K562 (cell line): ENCODE data around the gene SYT3. TPM values are rescaled to one million over a fixed set of nuclear protein-coding genes. Genes with fewer than 3 reads are reported as not detected.
A peak's percentile ranks its signal among the peaks of the same experiment; 100 is the strongest.

ENCODE experiments used
- ATAC-seq: fragments of 200-7000 bp; cut with Tn5 transposase; 3 replicates; pipeline ENCODE4 v1.9.1; 2020; ENCODE audit warnings: moderate library complexity
- BruUV-seq: library from RNA; stranded (reverse); fragments of 400-500 nt; replicated peaks from 2 replicates; lab custom pipeline; 2021; lab: Mats Ljungman, UMichigan
- CTCF ChIA-PET: fragments of 300-600 bp; formaldehyde crosslinking; extraction: SDS; loops from one replicate; lab custom pipeline; 2021; ENCODE audit warnings: low intra/inter-chr PET ratio; lab: Yijun Ruan, JAX
- POLR2A ChIA-PET: fragments of 300-600, 350-650 bp; sonication (Branson Sonifier 250); formaldehyde crosslinking; extraction: SDS; loops from one replicate; lab custom pipeline; 2021; ENCODE audit warnings: antibody characterized with exemption, inconsistent platforms; lab: Yijun Ruan, JAX
- DNase-seq, 4 experiments: peaks; one replicate each; pipeline versions ENCODE4 v3.0.0 to v3.0.0-alpha.2; 2011 to 2018; ENCODE audit warnings: low spot score in 3 of 4, mixed read lengths in 3 of 4; ENCODE audit errors: extremely low read depth in 1 of 4
- FAIRE-seq: peaks from 2 replicates; lab custom pipeline; 2011; peaks lifted over from hg19 to GRCh38; lab: Jason Lieb, UNC
- H2AFZ ChIP-seq: 2 replicates; pipeline ENCODE4 v1.6.0; 2011; ENCODE audit warnings: low read depth, low read length, control low read depth, inconsistent platforms
- H3K27ac ChIP-seq: fragments of 200-600 bp; 3 replicates; pipeline ENCODE4 v1.8.0; 2011; ENCODE audit warnings: low read depth, mild to moderate bottlenecking, control low read depth, inconsistent platforms, low read length, moderate library complexity, mixed read lengths; ENCODE audit errors: extremely low read depth
- H3K27me3 ChIP-seq, 2 experiments: fragments of 300-600 bp in 1 of 2; 2 replicates in 1 of 2; 3 replicates in 1 of 2; pipeline versions ENCODE4 v1.6.0 to v1.8.0; 2011; ENCODE audit warnings: inconsistent platforms in 2 of 2, low read length in 2 of 2, mild to moderate bottlenecking in 1 of 2, mixed read lengths in 1 of 2, moderate library complexity in 1 of 2; ENCODE audit not compliant: control insufficient read depth in 2 of 2, insufficient read depth in 2 of 2
- H3K36me3 ChIP-seq: fragments of 300-600 bp; 3 replicates; pipeline ENCODE4 v1.8.0; 2011; ENCODE audit warnings: mild to moderate bottlenecking, low read length, inconsistent platforms; ENCODE audit not compliant: control insufficient read depth, insufficient read depth
- H3K4me1 ChIP-seq, 2 experiments: fragments of 200-600 bp in 1 of 2; replicated peaks in 1 of 2; 2 replicates in 1 of 2; 3 replicates in 1 of 2; pipeline versions ENCODE4 v1.5.1 to v1.8.0; 2011; ENCODE audit warnings: inconsistent platforms in 2 of 2, low read length in 2 of 2, mild to moderate bottlenecking in 1 of 2, mixed read lengths in 1 of 2, moderate library complexity in 1 of 2; ENCODE audit not compliant: control insufficient read depth in 2 of 2, insufficient read depth in 2 of 2
- H3K4me2 ChIP-seq: 2 replicates; pipeline ENCODE4 v1.6.1; 2011; ENCODE audit warnings: low read length, control low read depth, inconsistent platforms, mixed read lengths; ENCODE audit not compliant: insufficient read depth
- H3K4me3 ChIP-seq: fragments of 200-600 bp; sonication (generic), shearing (Covaris generic); 2 replicates; pipeline ENCODE4 v1.5.1; 2016; ENCODE audit warnings: control low read depth, inconsistent platforms
- H3K79me2 ChIP-seq: fragments of 200-600 bp; 3 replicates; pipeline ENCODE4 v1.8.0; 2011; ENCODE audit warnings: low read length, inconsistent platforms; ENCODE audit not compliant: control insufficient read depth, insufficient read depth
- H3K9ac ChIP-seq, 2 experiments: 2 replicates each; pipeline versions ENCODE4 v1.6.0 to v1.6.1; 2011; ENCODE audit warnings: low read depth in 2 of 2, low read length in 2 of 2, control low read depth in 1 of 2, inconsistent platforms in 1 of 2, mild to moderate bottlenecking in 1 of 2, mixed read lengths in 1 of 2; ENCODE audit not compliant: insufficient read depth in 1 of 2
- H3K9me1 ChIP-seq: one replicate; pipeline ENCODE4 v1.6.0; 2011; ENCODE audit warnings: inconsistent platforms, mild to moderate bottlenecking, low read length, moderate library complexity; ENCODE audit not compliant: control insufficient read depth, insufficient read depth
- H3K9me3 ChIP-seq: replicated peaks from 2 replicates; pipeline ENCODE4 v1.5.1; 2011; ENCODE audit warnings: low read depth, low read length, inconsistent platforms; ENCODE audit not compliant: control insufficient read depth, insufficient read depth
- H4K20me1 ChIP-seq: replicated peaks from 2 replicates; pipeline ENCODE4 v1.6.1; 2011; ENCODE audit warnings: low read length, inconsistent platforms, mixed read lengths; ENCODE audit not compliant: control insufficient read depth, insufficient read depth
- CBFA2T3 ChIP-seq: fragments of 450-650 bp; IDR thresholded peaks from 2 replicates; pipeline ENCODE4 v1.6.1; 2017
- GABPB2 ChIP-seq: fragments of 250-450 bp; sonication (Bioruptor Pico); conservative IDR thresholded peaks from 2 replicates; pipeline ENCODE4 v1.5.1; 2021; ENCODE audit warnings: mild to moderate bottlenecking
- HCFC1 ChIP-seq: IDR thresholded peaks from 2 replicates; pipeline ENCODE4 v1.6.1; 2012; ENCODE audit warnings: low read depth, low read length, improper control_type of control experiment
- ILF3 ChIP-seq: fragments of 450-650 bp; IDR thresholded peaks from 2 replicates; pipeline ENCODE4 v1.6.1; 2018; ENCODE audit warnings: antibody characterized with exemption, mild to moderate bottlenecking, moderate library complexity, borderline replicate concordance
- NFE2 ChIP-seq: IDR thresholded peaks from 2 replicates; pipeline ENCODE4 v1.6.1; 2014; ENCODE audit warnings: antibody characterized with exemption, low read depth
- RBM25 ChIP-seq: fragments of 200-400 bp; formaldehyde crosslinking; IDR thresholded peaks from 2 replicates; pipeline ENCODE4 v1.6.1; 2018; ENCODE audit warnings: low read length, low read depth, moderate library complexity; ENCODE audit not compliant: severe bottlenecking
- TCF3 ChIP-seq: sonication (generic); formaldehyde crosslinking; IDR thresholded peaks from 2 replicates; pipeline ENCODE4 v1.4.0; 2020; ENCODE audit warnings: mild to moderate bottlenecking, missing genetic modification reagents
- ZNF197 ChIP-seq: fragments of 200-800 bp; sonication (Bioruptor generic); IDR thresholded peaks from 2 replicates; pipeline ENCODE4 v1.6.1; 2016; ENCODE audit warnings: low read depth, missing genetic modification characterization, missing compliant biosample characterization
- ZNF740 ChIP-seq, 3 experiments: fragments of 200-800 bp in 1 of 3; sonication (Bioruptor generic) in 1 of 3; sonication (generic) in 1 of 3; formaldehyde crosslinking in 1 of 3; IDR thresholded peaks; 2 replicates each; pipeline versions ENCODE4 v1.6.1 to v1.8.0; 2016 to 2022; ENCODE audit warnings: mild to moderate bottlenecking in 2 of 3, missing compliant biosample characterization in 2 of 3, missing genetic modification characterization in 2 of 3, missing genetic modification reagents in 1 of 3
- WGBS: fragments of 100-300 bp; shearing (Covaris generic); methylation state at CpG from one replicate; pipeline ENCODE4 v1.1.6; 2016; ENCODE audit warnings: low coverage, mixed read lengths; ENCODE audit not compliant: insufficient coverage; ENCODE audit errors: missing lambda C conversion rate; 5-methylcytosine and 5-hydroxymethylcytosine counted together
- in situ Hi-C: fragments of 300-500 bp; cut with MboI; formaldehyde crosslinking; loops from 4 replicates; pipeline ENCODE4 v1.15.0; 2018; ENCODE audit warnings: inconsistent platforms, mixed read lengths
- intact Hi-C: fragments of 100-400 bp; cut with micrococcal nuclease; formaldehyde crosslinking; loops from 2 replicates; pipeline ENCODE4 v1.14.2; 2022
- polyA plus RNA-seq, 8 experiments: library from polyadenylated mRNA; depleted of rRNA in 4 of 8; stranded (reverse) in 5 of 8; unstranded in 3 of 8; fragments of >200 nt; fragmentation: Nextera tagmentation in 2 of 8; fragmentation: Illumina TruSeq in 1 of 8; extraction: Ambion mirVana in 2 of 8; extraction: Trizol in 1 of 8; gene quantifications; 2 replicates each; pipeline versions ENCODE4 v1.2.1 to v1.2.3, GENCODE V29; 2011 to 2014; ENCODE audit warnings: inconsistent platforms in 1 of 8, missing spikeins in 1 of 8
- total RNA-seq, 7 experiments: library from RNA; depleted of rRNA in 6 of 7; stranded (reverse); fragments of >200 nt in 6 of 7; fragmentation: Illumina TruSeq in 2 of 7; extraction: Trizol in 2 of 7; gene quantifications; 2 replicates each; pipeline versions ENCODE4 v1.2.1 to v1.2.3, GENCODE V29; 2011 to 2021; ENCODE audit warnings: low replicate concordance in 1 of 7
- TF ChIP-seq, protein P1 (sequence below): sonication (generic); formaldehyde crosslinking; IDR thresholded peaks from 2 replicates; pipeline ENCODE4 v1.8.1; 2022; ENCODE audit warnings: missing genetic modification reagents
- TF ChIP-seq, protein P2 (sequence below): fragments of 450-650 bp; conservative IDR thresholded peaks from 2 replicates; pipeline ENCODE4 v1.6.1; 2016; ENCODE audit warnings: missing genetic modification characterization, low read depth, mild to moderate bottlenecking, control low read depth, missing compliant biosample characterization

Gene SYT3
- total and polyA plus RNA-seq, 9 of the 15 experiments (the other 6 are each of a cell fraction or from before 2014, with no cell fraction given), result 0.36 to 2.0 (median 0.54) TPM; not detected in 2

GRCh38 chr19:50677636-50678035 is 38.0 kb upstream of the SYT3 start:
- H2AFZ ChIP-seq, result no peak overlapping the region
- ChIA-PET CTCF (no interaction called here), POLR2A (interaction anchor here (0.7 kb wide), 1 partner anchor 9 kb away, joined by 3 read pairs; no protein-coding TSS in a partner anchor)
- H4K20me1 ChIP-seq, result no peaks in the 10 kb centered on the region; the same call in 1 of the 2 replicates
- H3K27me3 ChIP-seq, result peaks cover 15 to 39% of the 10 kb centered on the region in 2 experiments
- FAIRE-seq (no peak), ATAC-seq (no peak), DNase-seq (no peak)
- no peak overlapping the region for H3K4me3 ChIP-seq
- 6% methylated on average over 5 of the region's 5 CpGs for WGBS
- TF ChIP-seq CBFA2T3, result peak; percentile 35; the same call in 1 of the 2 replicates
- TF ChIP-seq ILF3, result no peak
- peak; percentile 22; the same call in 1 of the 2 replicates for TF ChIP-seq TCF3 (CRISPR knock-in tag)
- BruUV-seq, result no TSS peak
- no peak overlapping the region for H3K4me2 ChIP-seq
- H3K79me2 ChIP-seq, result no peaks in the 10 kb centered on the region
- in situ Hi-C loops (no loop called here), intact Hi-C loops (no loop called here)
- peaks cover 2 to 13% of the 10 kb centered on the region in 2 experiments; a peak in 3 of 5 replicates for H3K4me1 ChIP-seq
- no peaks in the 10 kb centered on the region for H3K9me1 ChIP-seq
- no peak overlapping the region for H3K27ac ChIP-seq
- no peaks in the 10 kb centered on the region for H3K36me3 ChIP-seq
- H3K9me3 ChIP-seq, result no peaks in the 10 kb centered on the region
- H3K9ac ChIP-seq, result no peak overlapping the region

DNA sequence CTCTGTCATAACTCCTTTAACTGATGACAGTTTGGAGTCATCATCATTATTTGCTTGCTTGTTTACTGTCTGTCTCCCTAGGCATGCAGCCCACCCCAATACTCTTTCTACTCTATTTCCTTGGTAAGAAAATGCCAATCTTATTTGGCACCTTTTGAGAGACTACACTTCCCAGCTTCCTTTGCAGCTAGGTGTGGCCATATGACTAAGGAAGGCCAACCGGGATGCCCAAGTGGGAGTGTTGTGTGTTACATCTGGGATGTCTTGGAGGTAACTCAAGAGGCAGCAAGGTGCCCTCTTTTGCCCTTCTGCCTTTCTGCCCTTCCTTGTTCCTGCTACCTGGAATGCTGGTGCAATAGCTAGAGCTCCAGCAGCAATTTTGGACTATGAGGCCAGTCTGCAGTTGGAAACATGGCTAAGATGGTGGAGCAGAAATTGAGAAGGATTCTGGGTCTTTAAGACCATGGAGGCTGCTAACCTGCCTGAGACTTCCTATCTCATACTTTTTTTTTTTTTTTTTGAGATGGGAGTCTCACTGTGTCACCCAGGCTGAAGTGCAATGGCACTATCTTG is 37.0 kb upstream of the SYT3 start:
- no peaks in the 10 kb centered on the region for H3K9me1 ChIP-seq
- no peak overlapping the region for H3K4me3 ChIP-seq
- ChIA-PET POLR2A (interaction anchor here (1.2 kb wide), 1 partner anchor 249 kb away, joined by 3 read pairs; no protein-coding TSS in a partner anchor), CTCF (no interaction called here)
- 0% methylated on average over 1 of the region's 1 CpG for WGBS
- H3K9me3 ChIP-seq, result no peaks in the 10 kb centered on the region
- H3K79me2 ChIP-seq, result no peaks in the 10 kb centered on the region
- no peak overlapping the region for H3K9ac ChIP-seq
- intact Hi-C loops (no loop called here), in situ Hi-C loops (no loop called here)
- DNase-seq (no peak), FAIRE-seq (no peak), ATAC-seq (no peak)
- no TSS peak for BruUV-seq
- peaks cover 19 to 42% of the 10 kb centered on the region in 2 experiments for H3K27me3 ChIP-seq
- H3K27ac ChIP-seq, result no peak overlapping the region
- peaks cover 2 to 13% of the 10 kb centered on the region in 2 experiments; a peak in 3 of 5 replicates for H3K4me1 ChIP-seq
- H4K20me1 ChIP-seq, result no peaks in the 10 kb centered on the region; the same call in 1 of the 2 replicates
- no peak overlapping the region for H2AFZ ChIP-seq
- H3K4me2 ChIP-seq, result no peak overlapping the region
- no peaks in the 10 kb centered on the region for H3K36me3 ChIP-seq
- TF ChIP-seq ZNF197 (CRISPR knock-in tag) (no peak), RBM25 (peak; percentile 95), ZNF740 (CRISPR knock-in tag; IDR thresholded peaks at IDR 0.05) (no peak), ZNF740 (tag; IDR thresholded peaks at IDR 0.05) (no peak), NFE2 (no peak), HCFC1 (peak; percentile 60), GABPB2 (CRISPR knock-in tag) (no peak)
- TF ChIP-seq, protein P1, sequence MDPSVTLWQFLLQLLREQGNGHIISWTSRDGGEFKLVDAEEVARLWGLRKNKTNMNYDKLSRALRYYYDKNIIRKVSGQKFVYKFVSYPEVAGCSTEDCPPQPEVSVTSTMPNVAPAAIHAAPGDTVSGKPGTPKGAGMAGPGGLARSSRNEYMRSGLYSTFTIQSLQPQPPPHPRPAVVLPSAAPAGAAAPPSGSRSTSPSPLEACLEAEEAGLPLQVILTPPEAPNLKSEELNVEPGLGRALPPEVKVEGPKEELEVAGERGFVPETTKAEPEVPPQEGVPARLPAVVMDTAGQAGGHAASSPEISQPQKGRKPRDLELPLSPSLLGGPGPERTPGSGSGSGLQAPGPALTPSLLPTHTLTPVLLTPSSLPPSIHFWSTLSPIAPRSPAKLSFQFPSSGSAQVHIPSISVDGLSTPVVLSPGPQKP (CRISPR knock-in tag), result no peak
- TF ChIP-seq, protein P2, sequence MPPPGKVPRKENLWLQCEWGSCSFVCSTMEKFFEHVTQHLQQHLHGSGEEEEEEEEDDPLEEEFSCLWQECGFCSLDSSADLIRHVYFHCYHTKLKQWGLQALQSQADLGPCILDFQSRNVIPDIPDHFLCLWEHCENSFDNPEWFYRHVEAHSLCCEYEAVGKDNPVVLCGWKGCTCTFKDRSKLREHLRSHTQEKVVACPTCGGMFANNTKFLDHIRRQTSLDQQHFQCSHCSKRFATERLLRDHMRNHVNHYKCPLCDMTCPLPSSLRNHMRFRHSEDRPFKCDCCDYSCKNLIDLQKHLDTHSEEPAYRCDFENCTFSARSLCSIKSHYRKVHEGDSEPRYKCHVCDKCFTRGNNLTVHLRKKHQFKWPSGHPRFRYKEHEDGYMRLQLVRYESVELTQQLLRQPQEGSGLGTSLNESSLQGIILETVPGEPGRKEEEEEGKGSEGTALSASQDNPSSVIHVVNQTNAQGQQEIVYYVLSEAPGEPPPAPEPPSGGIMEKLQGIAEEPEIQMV (tag), result no peak
